Measurements from ENCODE around the gene CENPU.

- no peak for TF ChIP-seq CTCF (conservative IDR thresholded peaks at IDR 0.05)
- no peak for TF ChIP-seq EZH2 (IDR thresholded peaks at IDR 0.05; ENCODE audit: low read depth)
Measured at GRCh38 chr4:184649971-184650855, 83.7 kb downstream of the CENPU start.
